ENCODE data around the gene RETSAT. TPM values are rescaled to one million over a fixed set of nuclear protein-coding genes. Genes with fewer than 3 reads are reported as not detected.

Gene RETSAT
- total and polyA plus RNA-seq, 2 of the 13 experiments (the other 11 are each of a cell fraction or from before 2014, with no cell fraction given), result 46.7 to 61.0 TPM

DNA sequence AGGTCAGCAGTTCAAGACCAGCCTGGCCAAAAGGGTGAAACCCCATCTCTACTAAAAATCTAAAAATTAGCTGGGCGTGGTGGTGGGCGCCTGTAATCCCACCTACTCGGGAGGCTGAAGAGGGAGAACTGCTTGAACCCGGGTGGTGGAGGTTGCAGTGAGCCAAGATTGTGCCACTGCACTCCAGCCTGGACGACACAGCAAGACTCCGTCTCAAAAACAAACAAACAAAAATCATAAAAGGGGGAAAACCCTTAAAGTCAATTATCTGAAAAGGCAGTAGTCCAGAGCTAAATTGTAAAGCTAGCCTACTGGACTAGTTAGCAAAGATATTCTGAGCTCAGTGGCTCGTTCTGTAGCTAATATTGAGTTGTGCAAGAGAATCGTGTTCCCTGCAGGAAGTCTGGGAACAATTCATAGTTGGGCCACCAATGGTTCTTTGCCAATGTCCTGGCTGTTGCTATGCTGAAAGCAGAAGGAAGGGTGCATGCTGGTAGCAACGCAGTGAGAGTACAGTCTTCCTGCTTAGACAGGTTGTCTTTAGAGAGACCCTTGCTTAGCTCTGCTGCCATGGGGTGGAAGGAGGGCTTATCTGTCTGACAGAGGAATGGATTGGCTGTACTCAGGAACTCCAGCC lies 30.9 kb downstream of the RETSAT start:
- Histone ChIP-seq H3K9ac (ENCODE audit: insufficient read depth, low read depth, low read length) (no peak overlapping the region; the same call in 1 of the 2 replicates), H3K36me3 (replicated peaks in 1 of 2; ENCODE audit: control insufficient read depth in 1 of 2, insufficient read depth in 2 of 2, low read length in 2 of 2) (peaks cover 22 to 55% of the 10 kb centered on the region in 2 experiments), H4K20me1 (ENCODE audit: insufficient read depth, low read length) (peaks cover 25% of the 10 kb centered on the region), H3K4me1 (ENCODE audit: insufficient read depth, low read length) (peaks cover 61% of the 10 kb centered on the region), H3K27ac (ENCODE audit: extremely low read length, insufficient read depth, low read length) (peak overlapping the region; percentile 95), H3K27me3 (ENCODE audit: control insufficient read depth in 1 of 2, insufficient read depth in 2 of 2, low read length in 2 of 2) (no peaks in the 10 kb centered on the region; a peak in 1 of 5 replicates), H3K4me3 (replicated peaks in 1 of 3; ENCODE audit: insufficient read depth in 1 of 3, low read depth in 2 of 3, low read length in 3 of 3) (peak overlapping the region in 1 of 3 experiments; percentile 44; a peak in 2 of 6 replicates), H2AFZ (ENCODE audit: low read length) (no peak overlapping the region), H3K9me3 (ENCODE audit: low read length) (no peaks in the 10 kb centered on the region), H3K4me2 (ENCODE audit: low read depth, low read length) (peak overlapping the region; percentile 98), H3K79me2 (ENCODE audit: insufficient read depth, low read length) (peaks cover 92% of the 10 kb centered on the region)
- POLR2A ChIA-PET, result interaction anchor here (2.1 to 6.2 kb wide), 6 partner anchors 10 to 236 kb away, joined by 16 to 142 read pairs (median 30); partner anchors contain the start of genes ELMOD3, GGCX, MAT2A and RETSAT
- DNase-seq (ENCODE audit: low spot score), result no peak
- in situ Hi-C loops (cut with HindIII; ENCODE audit: extremely low pct_ligation_motif_present, low pct_unique_long_range_greater_than_20kb), result no loop called here
- no peak for FAIRE-seq
- no TSS peak for BruUV-seq (replicated peaks)
- 92% methylated on average over 9 of the region's 9 CpGs for WGBS (ENCODE audit: low lambda C conversion rate)
- intact Hi-C loops (cut with micrococcal nuclease; ENCODE audit: unreplicated experiment), result no loop called here
- ATAC-seq, result no peak
- CTCF ChIA-PET (ENCODE audit: low intra/inter-chr PET ratio, low total read pairs), result no interaction called here
- TF ChIP-seq NRL (CRISPR knock-in tag; IDR thresholded peaks at IDR 0.05; ENCODE audit: borderline replicate concordance), result 0 out of 2 replicates have a peak, but pooled peaks have one; percentile 42
- TF ChIP-seq ZNF501 (CRISPR knock-in tag; IDR thresholded peaks at IDR 0.05), result peak; percentile 48; the same call in 1 of the 2 replicates
- TF ChIP-seq TBP (CRISPR knock-in tag; IDR thresholded peaks at IDR 0.05), result no peak
- peak; percentile 61; the same call in 1 of the 2 replicates for TF ChIP-seq RFX5 (IDR thresholded peaks at IDR 0.05; ENCODE audit: low read depth, low read length)
- TF ChIP-seq SAFB2 (CRISPR knock-in tag; IDR thresholded peaks at IDR 0.05; ENCODE audit: borderline replicate concordance, low read depth), result 0 out of 2 replicates have a peak, but pooled peaks have one; percentile 25
- TF ChIP-seq NPAS2 (CRISPR knock-in tag; IDR thresholded peaks at IDR 0.05; ENCODE audit: borderline replicate concordance), result 0 out of 2 replicates have a peak, but pooled peaks have one; percentile 68
- 0 out of 2 replicates have a peak, but pooled peaks have one; percentile 19 for TF ChIP-seq CEBPB (IDR thresholded peaks at IDR 0.05; ENCODE audit: borderline replicate concordance, low read depth, low read length)
- TF ChIP-seq ZNF121 (CRISPR knock-in tag; IDR thresholded peaks at IDR 0.05), result peak; percentile 76
- TF ChIP-seq SMAD9 (CRISPR knock-in tag; IDR thresholded peaks at IDR 0.05), result no peak
- TF ChIP-seq TEAD3 (CRISPR knock-in tag; optimal IDR thresholded peaks at IDR 0.05; ENCODE audit: borderline replicate concordance), result peak; percentile 6
- TF ChIP-seq, protein P1, sequence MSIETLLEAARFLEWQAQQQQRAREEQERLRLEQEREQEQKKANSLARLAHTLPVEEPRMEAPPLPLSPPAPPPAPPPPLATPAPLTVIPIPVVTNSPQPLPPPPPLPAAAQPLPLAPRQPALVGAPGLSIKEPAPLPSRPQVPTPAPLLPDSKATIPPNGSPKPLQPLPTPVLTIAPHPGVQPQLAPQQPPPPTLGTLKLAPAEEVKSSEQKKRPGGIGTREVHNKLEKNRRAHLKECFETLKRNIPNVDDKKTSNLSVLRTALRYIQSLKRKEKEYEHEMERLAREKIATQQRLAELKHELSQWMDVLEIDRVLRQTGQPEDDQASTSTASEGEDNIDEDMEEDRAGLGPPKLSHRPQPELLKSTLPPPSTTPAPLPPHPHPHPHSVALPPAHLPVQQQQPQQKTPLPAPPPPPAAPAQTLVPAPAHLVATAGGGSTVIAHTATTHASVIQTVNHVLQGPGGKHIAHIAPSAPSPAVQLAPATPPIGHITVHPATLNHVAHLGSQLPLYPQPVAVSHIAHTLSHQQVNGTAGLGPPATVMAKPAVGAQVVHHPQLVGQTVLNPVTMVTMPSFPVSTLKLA (IDR thresholded peaks at IDR 0.05), result no peak
- TF ChIP-seq ZNF891 (CRISPR knock-in tag; IDR thresholded peaks at IDR 0.05), result peak; percentile 36; the same call in 1 of the 2 replicates
- TF ChIP-seq, protein P2, sequence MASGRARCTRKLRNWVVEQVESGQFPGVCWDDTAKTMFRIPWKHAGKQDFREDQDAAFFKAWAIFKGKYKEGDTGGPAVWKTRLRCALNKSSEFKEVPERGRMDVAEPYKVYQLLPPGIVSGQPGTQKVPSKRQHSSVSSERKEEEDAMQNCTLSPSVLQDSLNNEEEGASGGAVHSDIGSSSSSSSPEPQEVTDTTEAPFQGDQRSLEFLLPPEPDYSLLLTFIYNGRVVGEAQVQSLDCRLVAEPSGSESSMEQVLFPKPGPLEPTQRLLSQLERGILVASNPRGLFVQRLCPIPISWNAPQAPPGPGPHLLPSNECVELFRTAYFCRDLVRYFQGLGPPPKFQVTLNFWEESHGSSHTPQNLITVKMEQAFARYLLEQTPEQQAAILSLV (CRISPR knock-in tag; IDR thresholded peaks at IDR 0.05; ENCODE audit: borderline replicate concordance), result peak; percentile 67; the same call in 1 of the 2 replicates
- no peak for TF ChIP-seq ZNF652 (CRISPR knock-in tag; IDR thresholded peaks at IDR 0.05; ENCODE audit: borderline replicate concordance, low read depth)
- TF ChIP-seq, protein P3, sequence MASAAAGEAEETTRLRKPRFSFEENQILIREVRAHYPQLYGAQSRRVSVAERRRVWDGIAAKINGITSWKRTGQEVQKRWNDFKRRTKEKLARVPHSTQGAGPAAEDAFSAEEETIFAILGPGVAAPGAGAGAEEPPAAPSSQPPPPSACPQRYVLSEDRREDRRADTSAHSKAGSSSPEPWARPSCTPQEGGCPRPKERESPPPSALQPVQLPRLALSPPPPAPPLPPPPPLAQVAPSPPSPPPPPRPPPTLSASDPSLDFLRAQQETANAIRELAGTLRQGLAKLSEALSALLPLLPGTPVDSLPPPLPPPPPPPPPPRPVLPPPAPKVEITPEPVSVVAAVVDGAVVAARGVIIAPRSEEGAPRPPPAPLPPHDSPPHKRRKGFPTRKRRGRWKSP (CRISPR knock-in tag; IDR thresholded peaks at IDR 0.05), result peak; percentile 41; the same call in 1 of the 2 replicates
- TF ChIP-seq, protein P4, sequence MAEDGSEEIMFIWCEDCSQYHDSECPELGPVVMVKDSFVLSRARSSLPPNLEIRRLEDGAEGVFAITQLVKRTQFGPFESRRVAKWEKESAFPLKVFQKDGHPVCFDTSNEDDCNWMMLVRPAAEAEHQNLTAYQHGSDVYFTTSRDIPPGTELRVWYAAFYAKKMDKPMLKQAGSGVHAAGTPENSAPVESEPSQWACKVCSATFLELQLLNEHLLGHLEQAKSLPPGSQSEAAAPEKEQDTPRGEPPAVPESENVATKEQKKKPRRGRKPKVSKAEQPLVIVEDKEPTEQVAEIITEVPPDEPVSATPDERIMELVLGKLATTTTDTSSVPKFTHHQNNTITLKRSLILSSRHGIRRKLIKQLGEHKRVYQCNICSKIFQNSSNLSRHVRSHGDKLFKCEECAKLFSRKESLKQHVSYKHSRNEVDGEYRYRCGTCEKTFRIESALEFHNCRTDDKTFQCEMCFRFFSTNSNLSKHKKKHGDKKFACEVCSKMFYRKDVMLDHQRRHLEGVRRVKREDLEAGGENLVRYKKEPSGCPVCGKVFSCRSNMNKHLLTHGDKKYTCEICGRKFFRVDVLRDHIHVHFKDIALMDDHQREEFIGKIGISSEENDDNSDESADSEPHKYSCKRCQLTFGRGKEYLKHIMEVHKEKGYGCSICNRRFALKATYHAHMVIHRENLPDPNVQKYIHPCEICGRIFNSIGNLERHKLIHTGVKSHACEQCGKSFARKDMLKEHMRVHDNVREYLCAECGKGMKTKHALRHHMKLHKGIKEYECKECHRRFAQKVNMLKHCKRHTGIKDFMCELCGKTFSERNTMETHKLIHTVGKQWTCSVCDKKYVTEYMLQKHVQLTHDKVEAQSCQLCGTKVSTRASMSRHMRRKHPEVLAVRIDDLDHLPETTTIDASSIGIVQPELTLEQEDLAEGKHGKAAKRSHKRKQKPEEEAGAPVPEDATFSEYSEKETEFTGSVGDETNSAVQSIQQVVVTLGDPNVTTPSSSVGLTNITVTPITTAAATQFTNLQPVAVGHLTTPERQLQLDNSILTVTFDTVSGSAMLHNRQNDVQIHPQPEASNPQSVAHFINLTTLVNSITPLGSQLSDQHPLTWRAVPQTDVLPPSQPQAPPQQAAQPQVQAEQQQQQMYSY (CRISPR knock-in tag; IDR thresholded peaks at IDR 0.05), result no peak

Measured in HepG2 (cell line).